HepG2 (cell line): ENCODE data around the gene HS3ST5. TPM values are rescaled to one million over a fixed set of nuclear protein-coding genes. Genes with fewer than 3 reads are reported as not detected.

Experiments used
- ATAC-seq: fragments of 200-7000 bp; cut with Tn5 transposase; 3 replicates; pipeline ENCODE4 v1.9.1; 2020; ENCODE audit warnings: mild to moderate bottlenecking, moderate library complexity
- BruUV-seq: library from RNA; stranded (reverse); fragments of 400-500 nt; replicated peaks from 2 replicates; lab custom pipeline; 2021; lab: Mats Ljungman, UMichigan
- CTCF ChIA-PET: fragments of 300-600 bp; formaldehyde crosslinking; extraction: SDS; loops from one replicate; lab custom pipeline; 2021; ENCODE audit warnings: low total read pairs, inconsistent platforms, low intra/inter-chr PET ratio; lab: Yijun Ruan, JAX
- POLR2A ChIA-PET: fragments of 350-600 bp; sonication (Branson Sonifier 250); formaldehyde crosslinking; loops from one replicate; lab custom pipeline; 2020; ENCODE audit warnings: antibody characterized with exemption, inconsistent platforms; lab: Yijun Ruan, JAX
- DNase-seq: peaks from one replicate; pipeline ENCODE4 v3.0.0-alpha.2; 2015; ENCODE audit warnings: low spot score
- FAIRE-seq: peaks from 3 replicates; lab custom pipeline; 2011; peaks lifted over from hg19 to GRCh38; lab: Jason Lieb, UNC
- H2AFZ ChIP-seq: one replicate; pipeline ENCODE4 v1.6.1; 2011; ENCODE audit warnings: low read length, inconsistent platforms
- H3K27ac ChIP-seq: fragments of 300-600 bp; 3 replicates; pipeline ENCODE4 v1.8.0; 2011; ENCODE audit warnings: mixed run types, mild to moderate bottlenecking, mixed read lengths, low read length, inconsistent platforms; ENCODE audit not compliant: insufficient read depth; ENCODE audit errors: extremely low read length
- H3K27me3 ChIP-seq, 2 experiments: fragments of 200-600 bp in 1 of 2; 2 replicates in 1 of 2; 3 replicates in 1 of 2; pipeline versions ENCODE4 v1.6.0 to v1.8.0; 2011; ENCODE audit warnings: low read length in 2 of 2, mild to moderate bottlenecking in 2 of 2, moderate library complexity in 2 of 2, inconsistent platforms in 1 of 2; ENCODE audit not compliant: insufficient read depth in 2 of 2, control insufficient read depth in 1 of 2
- H3K36me3 ChIP-seq, 2 experiments: fragments of 200-600 bp in 1 of 2; replicated peaks in 1 of 2; 2 replicates in 1 of 2; 3 replicates in 1 of 2; pipeline versions ENCODE4 v1.5.1 to v1.8.0; 2011; ENCODE audit warnings: low read length in 2 of 2, inconsistent platforms in 1 of 2; ENCODE audit not compliant: insufficient read depth in 2 of 2, control insufficient read depth in 1 of 2
- H3K4me1 ChIP-seq: 2 replicates; pipeline ENCODE4 v1.5.1; 2012; ENCODE audit warnings: low read length, inconsistent platforms; ENCODE audit not compliant: insufficient read depth
- H3K4me2 ChIP-seq: 2 replicates; pipeline ENCODE4 v1.6.0; 2011; ENCODE audit warnings: low read depth, low read length, inconsistent platforms
- H3K4me3 ChIP-seq, 3 experiments: fragments of 200-600 bp in 1 of 3; sonication (generic), shearing (Covaris generic) in 1 of 3; replicated peaks in 1 of 3; 2 replicates each; pipeline ENCODE4 v1.5.1; 2011 to 2016; ENCODE audit warnings: low read length in 3 of 3, inconsistent platforms in 2 of 3, low read depth in 2 of 3, mild to moderate bottlenecking in 2 of 3, control low read depth in 1 of 3, mixed read lengths in 1 of 3; ENCODE audit not compliant: insufficient read depth in 1 of 3
- H3K79me2 ChIP-seq: one replicate; pipeline ENCODE4 v1.6.1; 2011; ENCODE audit warnings: low read length, inconsistent platforms; ENCODE audit not compliant: insufficient read depth
- H3K9ac ChIP-seq: 2 replicates; pipeline ENCODE4 v1.6.0; 2011; ENCODE audit warnings: mild to moderate bottlenecking, low read depth, low read length, inconsistent platforms; ENCODE audit not compliant: insufficient read depth
- H3K9me3 ChIP-seq: 2 replicates; pipeline ENCODE4 v1.5.1; 2012; ENCODE audit warnings: mild to moderate bottlenecking, low read length
- H4K20me1 ChIP-seq: 2 replicates; pipeline ENCODE4 v1.6.0; 2011; ENCODE audit warnings: inconsistent platforms, mild to moderate bottlenecking, low read length, moderate library complexity; ENCODE audit not compliant: insufficient read depth
- GATA4 ChIP-seq: sonication (generic); IDR thresholded peaks from 2 replicates; pipeline ENCODE4 v1.6.1; 2016; ENCODE audit warnings: antibody characterized with exemption, low read depth, borderline replicate concordance
- JDP2 ChIP-seq: sonication (generic); formaldehyde crosslinking; IDR thresholded peaks from 2 replicates; pipeline ENCODE4 v1.8.1; 2022; ENCODE audit warnings: missing genetic modification reagents, borderline replicate concordance
- MBNL3 ChIP-seq: fragments of 250-450 bp; sonication (Bioruptor Pico); conservative IDR thresholded peaks from 2 replicates; pipeline ENCODE4 v1.8.0; 2022; ENCODE audit warnings: mild to moderate bottlenecking, inconsistent platforms
- MLLT10 ChIP-seq: sonication (generic); formaldehyde crosslinking; IDR thresholded peaks from 2 replicates; pipeline ENCODE4 v1.4.0; 2020; ENCODE audit warnings: missing genetic modification reagents
- NR2F6 ChIP-seq, 2 experiments: IDR thresholded peaks; 2 replicates each; pipeline ENCODE4 v1.6.1; 2016; ENCODE audit warnings: antibody characterized with exemption in 1 of 2, mild to moderate bottlenecking in 1 of 2
- PHF5A ChIP-seq: IDR thresholded peaks from one replicate; pipeline ENCODE4 v1.6.1; 2018; ENCODE audit warnings: low read depth, missing genetic modification reagents; ENCODE audit not compliant: unreplicated experiment
- RARA ChIP-seq: IDR thresholded peaks from 2 replicates; pipeline ENCODE4 v1.6.1; 2016; ENCODE audit warnings: missing genetic modification reagents, missing compliant biosample characterization
- SIX1 ChIP-seq: sonication (generic); formaldehyde crosslinking; IDR thresholded peaks from 2 replicates; pipeline ENCODE4 v1.4.0; 2020; ENCODE audit warnings: missing genetic modification reagents, borderline replicate concordance
- SMAD9 ChIP-seq: sonication (generic); formaldehyde crosslinking; IDR thresholded peaks from 2 replicates; pipeline ENCODE4 v1.5.1; 2020; ENCODE audit warnings: mild to moderate bottlenecking, missing genetic modification reagents
- ZBTB20 ChIP-seq: sonication (generic); formaldehyde crosslinking; IDR thresholded peaks from 2 replicates; pipeline ENCODE4 v1.8.1; 2023; ENCODE audit warnings: missing genetic modification reagents, low read depth, mild to moderate bottlenecking, borderline replicate concordance
- ZFP41 ChIP-seq: sonication (generic); formaldehyde crosslinking; IDR thresholded peaks from 2 replicates; pipeline ENCODE4 v1.4.0; 2020; ENCODE audit warnings: mild to moderate bottlenecking, missing genetic modification reagents, borderline replicate concordance
- ZNF546 ChIP-seq: sonication (generic); formaldehyde crosslinking; conservative IDR thresholded peaks from 2 replicates; pipeline ENCODE4 v1.8.1; 2023; ENCODE audit warnings: mild to moderate bottlenecking, missing genetic modification reagents
- ZNF569 ChIP-seq: sonication (generic); formaldehyde crosslinking; IDR thresholded peaks from 2 replicates; pipeline ENCODE4 v1.5.0; 2020; ENCODE audit warnings: mild to moderate bottlenecking, missing genetic modification reagents, moderate library complexity, borderline replicate concordance
- ZNF619 ChIP-seq: sonication (generic); formaldehyde crosslinking; IDR thresholded peaks from 2 replicates; pipeline ENCODE4 v1.4.0; 2020; ENCODE audit warnings: mild to moderate bottlenecking, missing genetic modification reagents
- ZNF839 ChIP-seq: sonication (generic); formaldehyde crosslinking; IDR thresholded peaks from 2 replicates; pipeline ENCODE4 v1.4.0; 2020; ENCODE audit warnings: missing genetic modification reagents, mild to moderate bottlenecking, borderline replicate concordance
- ZSCAN21 ChIP-seq: sonication (generic); formaldehyde crosslinking; IDR thresholded peaks from 2 replicates; pipeline ENCODE4 v1.8.0; 2022; ENCODE audit warnings: mild to moderate bottlenecking, missing genetic modification reagents, moderate library complexity, borderline replicate concordance
- ZSCAN22 ChIP-seq: sonication (generic); formaldehyde crosslinking; IDR thresholded peaks from 2 replicates; pipeline ENCODE4 v1.4.0; 2020; ENCODE audit warnings: mild to moderate bottlenecking, missing genetic modification reagents
- WGBS: methylation state at CpG from one replicate; pipeline ENCODE4 v1.1.6; 2017; ENCODE audit warnings: low lambda C conversion rate; 5-methylcytosine and 5-hydroxymethylcytosine counted together
- in situ Hi-C: cut with HindIII; loops from 2 replicates; pipeline ENCODE4 v1.10.0; 2017; ENCODE audit warnings: low pct_unique_long_range_greater_than_20kb; ENCODE audit not compliant: extremely low pct_ligation_motif_present
- intact Hi-C: fragments of 100-400 bp; cut with micrococcal nuclease; formaldehyde crosslinking; loops from one replicate; pipeline ENCODE4 v1.10.0; 2022; ENCODE audit not compliant: unreplicated experiment
- polyA plus RNA-seq, 8 experiments: library from polyadenylated mRNA; depleted of rRNA in 3 of 8; stranded (reverse) in 7 of 8; unstranded in 1 of 8; fragments of >200 nt; fragmentation: Illumina TruSeq in 4 of 8; extraction: Trizol in 4 of 8; gene quantifications; 2 replicates each; pipeline versions ENCODE4 v1.2.1 to v1.2.3, GENCODE V29; 2011 to 2016; ENCODE audit warnings: low read depth in 4 of 8, missing spikeins in 1 of 8, mixed read lengths in 1 of 8; ENCODE audit not compliant: insufficient read depth in 1 of 8
- total RNA-seq, 5 experiments: library from RNA; depleted of rRNA; stranded (reverse); fragments of >200 nt; fragmentation: Illumina TruSeq; extraction: Trizol; gene quantifications; 2 replicates each; pipeline ENCODE4 v1.2.3, GENCODE V29; 2016; ENCODE audit warnings: low read depth in 1 of 5
- TF ChIP-seq, protein P1 (sequence below): IDR thresholded peaks from 2 replicates; pipeline ENCODE4 v1.6.1; 2016
- TF ChIP-seq, protein P2 (sequence below): sonication (generic); formaldehyde crosslinking; conservative IDR thresholded peaks from 2 replicates; pipeline ENCODE4 v1.8.0; 2022; ENCODE audit warnings: mild to moderate bottlenecking, moderate library complexity, missing genetic modification reagents

Gene HS3ST5
- total and polyA plus RNA-seq, 2 of the 13 experiments (the other 11 are each of a cell fraction or from before 2014, with no cell fraction given): 1.1 to 1.6 TPM

- TF ChIP-seq, protein P1, sequence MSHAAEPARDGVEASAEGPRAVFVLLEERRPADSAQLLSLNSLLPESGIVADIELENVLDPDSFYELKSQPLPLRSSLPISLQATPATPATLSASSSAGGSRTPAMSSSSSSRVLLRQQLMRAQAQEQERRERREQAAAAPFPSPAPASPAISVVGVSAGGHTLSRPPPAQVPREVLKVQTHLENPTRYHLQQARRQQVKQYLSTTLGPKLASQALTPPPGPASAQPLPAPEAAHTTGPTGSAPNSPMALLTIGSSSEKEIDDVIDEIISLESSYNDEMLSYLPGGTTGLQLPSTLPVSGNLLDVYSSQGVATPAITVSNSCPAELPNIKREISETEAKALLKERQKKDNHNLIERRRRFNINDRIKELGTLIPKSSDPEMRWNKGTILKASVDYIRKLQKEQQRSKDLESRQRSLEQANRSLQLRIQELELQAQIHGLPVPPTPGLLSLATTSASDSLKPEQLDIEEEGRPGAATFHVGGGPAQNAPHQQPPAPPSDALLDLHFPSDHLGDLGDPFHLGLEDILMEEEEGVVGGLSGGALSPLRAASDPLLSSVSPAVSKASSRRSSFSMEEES (CRISPR knock-in tag): no peak
These were observed 1.6 kb upstream of the HS3ST5 start (continued) for GRCh38 chr6:114344246-114344970.

GRCh38 chr6:114343782-114344144 lies 940 bp upstream of the HS3ST5 start:
- H2AFZ ChIP-seq: peak overlapping the region; percentile 55
- peak overlapping the region; percentile 67 for H3K9ac ChIP-seq
- DNase-seq (no peak), ATAC-seq (peak; percentile 29), FAIRE-seq (no peak)
- H3K9me3 ChIP-seq: no peaks in the 10 kb centered on the region
- ChIA-PET CTCF (no interaction called here), POLR2A (interaction anchor here (0.6 to 2.0 kb wide), 2 partner anchors 175 to 373 kb away, joined by 3 to 11 read pairs; partner anchors contain the start of gene HDAC2)
- H4K20me1 ChIP-seq: peaks cover 5% of the 10 kb centered on the region; the same call in 1 of the 2 replicates
- peak overlapping the region; percentile 61 to 90 (median 90) for H3K4me3 ChIP-seq
- no peaks in the 10 kb centered on the region; a peak in 2 of 5 replicates for H3K27me3 ChIP-seq
- in situ Hi-C loops: loop anchor here (25.0 kb wide), 1 partner anchor 356 kb away; no protein-coding TSS in a partner anchor
- no TSS peak for BruUV-seq
- H3K79me2 ChIP-seq: peaks cover 26% of the 10 kb centered on the region
- H3K4me2 ChIP-seq: peak overlapping the region; percentile 84
- 29% methylated on average over 2 of the region's 2 CpGs for WGBS
- no peak overlapping the region for H3K27ac ChIP-seq
- H3K36me3 ChIP-seq: no peaks in the 10 kb centered on the region
- intact Hi-C loops: loop anchor here (1.0 to 10.0 kb wide), 4 partner anchors 171 to 349 kb away; no protein-coding TSS in a partner anchor
- peaks cover 27% of the 10 kb centered on the region for H3K4me1 ChIP-seq
- TF ChIP-seq SIX1 (CRISPR knock-in tag) (no peak), NR2F6 (IDR thresholded peaks at IDR 0.05) (no peak), NR2F6 (CRISPR knock-in tag; IDR thresholded peaks at IDR 0.05) (no peak), JDP2 (no peak), MLLT10 (CRISPR knock-in tag) (no peak), SMAD9 (CRISPR knock-in tag) (no peak), ZBTB20 (CRISPR knock-in tag) (no peak), RARA (no peak), ZFP41 (no peak), GATA4 (no peak), ZNF546 (CRISPR knock-in tag) (0 out of 2 replicates have a peak, but pooled peaks have one; percentile 3), ZNF569 (CRISPR knock-in tag) (peak; percentile 52; the same call in 1 of the 2 replicates), ZSCAN22 (CRISPR knock-in tag) (no peak), ZNF619 (CRISPR knock-in tag) (no peak), MBNL3 (CRISPR knock-in tag) (no peak), ZSCAN21 (no peak), ZNF839 (CRISPR knock-in tag) (no peak), PHF5A (CRISPR knock-in tag) (no peak)
- TF ChIP-seq, protein P2, sequence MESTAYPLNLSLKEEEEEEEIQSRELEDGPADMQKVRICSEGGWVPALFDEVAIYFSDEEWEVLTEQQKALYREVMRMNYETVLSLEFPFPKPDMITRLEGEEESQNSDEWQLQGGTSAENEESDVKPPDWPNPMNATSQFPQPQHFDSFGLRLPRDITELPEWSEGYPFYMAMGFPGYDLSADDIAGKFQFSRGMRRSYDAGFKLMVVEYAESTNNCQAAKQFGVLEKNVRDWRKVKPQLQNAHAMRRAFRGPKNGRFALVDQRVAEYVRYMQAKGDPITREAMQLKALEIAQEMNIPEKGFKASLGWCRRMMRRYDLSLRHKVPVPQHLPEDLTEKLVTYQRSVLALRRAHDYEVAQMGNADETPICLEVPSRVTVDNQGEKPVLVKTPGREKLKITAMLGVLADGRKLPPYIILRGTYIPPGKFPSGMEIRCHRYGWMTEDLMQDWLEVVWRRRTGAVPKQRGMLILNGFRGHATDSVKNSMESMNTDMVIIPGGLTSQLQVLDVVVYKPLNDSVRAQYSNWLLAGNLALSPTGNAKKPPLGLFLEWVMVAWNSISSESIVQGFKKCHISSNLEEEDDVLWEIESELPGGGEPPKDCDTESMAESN: no peak
